Activated CD4-positive, alpha-beta T cell treated with anti-CD3 and anti-CD28 coated beads, Interleukin-2, amount 50 U/mL, for 48 hours (primary cell): ENCODE data around the gene NUDT22.
"Not testable (repeated sequence)": the region's sequence is repeated elsewhere in the genome, so short reads cannot be mapped to it uniquely, and the experiment has no call there.

Experiments used
- DNase-seq, 2 experiments: peaks; one replicate each; pipeline ENCODE4 v3.0.0-alpha.2; 2020

The NUDT22 gene

GRCh38 chr11:64245401-64245796 is 19.3 kb downstream of the NUDT22 start:
- peak in 1 of 2 experiments; percentile 31 for DNase-seq

- peak; percentile 83 to 86 for DNase-seq
Observed at GRCh38 chr11:64245797-64246620, 19.9 kb downstream of the NUDT22 start.

DNA sequence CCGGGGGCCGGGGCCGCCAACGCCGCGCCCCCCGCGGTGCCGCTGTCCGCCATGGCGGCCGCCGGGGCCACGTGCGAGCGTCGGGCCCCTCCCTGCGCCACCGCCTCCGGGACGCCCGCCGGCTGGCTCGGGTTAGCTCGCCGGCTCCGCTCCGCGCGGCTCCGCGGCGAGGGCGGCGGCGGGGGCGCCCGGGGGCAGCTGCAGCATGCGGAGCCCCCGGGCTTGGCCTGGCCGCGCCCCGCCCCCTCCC is 20.5 kb downstream of the NUDT22 start:
- not testable (repeated sequence) for DNase-seq

- peak; percentile 86 to 89 for DNase-seq
Observed at GRCh38 chr11:64246871-64247728, 21.0 kb downstream of the NUDT22 start, which contains the start of gene PPP1R14B. TSS of gene PPP1R14B (minus strand) at chr11:64246943. CDS start at chr11:64246673, 270 bp downstream.

DNA sequence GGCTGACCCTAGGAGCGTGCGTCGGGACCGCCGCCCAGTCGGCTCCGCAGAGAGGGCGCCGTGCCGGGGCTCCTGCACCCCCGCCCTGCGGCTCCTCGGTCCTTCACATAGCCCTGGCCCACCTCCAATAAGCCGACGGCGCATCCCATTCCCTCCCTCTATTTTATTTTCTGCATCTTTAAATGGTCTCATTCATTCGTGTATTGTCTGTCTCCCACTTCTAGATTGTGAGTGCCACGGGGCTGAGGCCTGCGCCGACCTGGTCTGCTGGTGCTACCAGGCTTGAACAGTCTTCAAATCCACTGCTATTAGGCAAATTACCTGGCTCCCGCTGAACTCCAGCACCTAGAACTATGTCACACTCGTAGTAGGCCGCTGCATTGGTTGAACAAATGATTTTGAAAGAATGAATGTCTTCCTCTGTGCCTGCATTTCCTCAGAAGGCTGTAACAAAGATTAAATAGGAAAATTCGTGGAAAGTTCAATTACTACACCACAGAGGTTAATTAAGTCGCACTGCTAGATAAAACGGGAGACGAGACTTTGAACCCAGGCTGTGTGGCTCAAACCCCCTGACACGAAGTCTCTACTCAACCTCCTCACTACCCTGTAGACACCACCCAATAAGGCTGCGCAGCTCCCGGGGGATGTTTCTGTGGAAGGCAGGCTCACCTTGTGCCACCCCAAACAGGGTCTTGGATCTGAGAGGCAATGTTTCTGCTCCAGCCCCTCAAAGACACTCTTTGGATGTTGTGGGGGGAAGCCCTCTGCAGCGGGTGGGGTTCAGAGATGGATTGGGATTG is 21.9 kb downstream of the NUDT22 start:
- no peak for DNase-seq

DNA sequence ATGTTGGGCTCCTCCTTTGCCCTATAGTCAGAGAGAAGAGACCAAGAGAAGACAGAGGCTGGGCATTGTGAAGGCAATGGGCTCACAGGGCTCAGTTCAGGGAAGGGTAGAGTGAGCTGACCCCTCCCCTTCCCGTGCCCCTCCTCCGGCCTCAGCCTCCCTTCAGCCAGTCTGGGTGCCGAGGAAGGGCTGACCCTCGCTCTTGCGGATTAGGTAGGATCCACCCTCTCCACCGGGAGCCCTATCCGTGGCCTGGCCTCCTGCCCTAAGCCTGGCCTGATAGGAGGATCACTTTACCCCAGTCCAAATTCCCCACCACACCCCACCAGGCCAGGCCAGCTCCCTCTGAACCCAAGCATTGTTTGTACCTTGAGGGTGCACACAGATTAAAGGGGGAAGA is 22.5 kb downstream of the NUDT22 start:
- DNase-seq: no peak

DNA sequence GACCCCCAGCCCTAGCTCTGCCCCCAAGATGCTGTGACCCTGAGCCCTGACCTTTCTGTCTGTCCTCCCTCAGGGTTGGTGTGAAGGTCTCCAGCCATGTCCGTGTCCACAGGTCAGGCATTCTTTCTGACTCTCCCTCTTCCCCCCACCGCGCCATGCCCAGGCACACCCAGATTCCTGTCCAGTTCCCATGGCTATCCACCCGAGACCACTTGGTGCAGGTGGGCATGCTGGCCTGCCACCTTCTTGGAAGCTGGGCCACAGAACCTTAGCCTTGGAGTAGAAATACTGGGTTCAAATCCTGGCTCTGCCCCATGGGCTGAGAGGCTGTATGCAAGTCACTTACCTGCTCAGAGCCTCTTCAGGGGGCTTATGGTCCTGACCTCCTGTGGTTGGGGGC is 23.0 kb downstream of the NUDT22 start:
- no peak for DNase-seq

DNA sequence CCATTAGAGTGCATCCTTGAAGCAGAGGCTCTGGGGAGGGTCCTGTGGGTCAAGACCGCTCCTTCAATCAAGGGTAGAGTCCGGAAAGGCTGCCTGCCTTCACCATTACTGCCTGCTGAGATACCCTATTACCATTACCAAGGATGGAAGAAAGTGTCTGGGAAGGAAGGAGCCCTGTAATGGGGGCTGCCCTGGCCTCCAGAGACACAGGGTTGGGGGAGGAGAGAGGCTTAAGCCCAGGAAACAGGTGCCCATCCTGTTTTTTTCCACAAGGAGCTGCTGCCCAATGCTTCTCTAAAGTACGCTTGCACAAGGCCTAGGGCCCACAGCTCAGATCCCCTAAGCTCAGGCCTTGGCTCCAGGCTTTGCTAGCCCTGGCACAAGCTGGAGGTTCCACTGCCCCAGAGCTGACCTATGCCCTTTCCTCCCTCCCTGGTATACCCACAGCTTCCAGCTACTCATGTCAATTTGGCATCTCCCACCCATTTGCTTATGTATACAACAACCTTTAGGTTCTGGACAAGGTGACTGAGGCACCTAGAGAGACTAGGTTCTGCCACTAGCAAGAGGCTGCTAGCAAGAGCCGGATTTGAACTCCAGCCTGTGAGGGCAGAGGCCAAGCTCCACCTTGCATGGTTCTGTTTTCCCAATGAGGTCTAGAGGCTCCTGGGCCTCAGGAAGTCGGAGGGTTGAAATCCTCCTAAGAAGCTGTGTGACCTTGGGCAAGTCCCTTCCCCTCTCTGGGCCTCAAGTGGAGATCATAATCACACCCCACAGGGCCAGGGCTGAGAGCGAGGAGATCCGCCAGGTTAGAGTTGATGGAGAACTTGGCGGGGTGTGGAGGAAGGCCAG is 23.7 kb downstream of the NUDT22 start:
- DNase-seq: peak in 1 of 2 experiments; percentile 15

- DNase-seq: peak in 1 of 2 experiments; percentile 25
Observed at GRCh38 chr11:64250415-64251015, 24.4 kb downstream of the NUDT22 start.

GRCh38 chr11:64251016-64251752 is 25.1 kb downstream of the NUDT22 start, which contains the start of gene PLCB3:
TSS of gene PLCB3 (plus strand) at chr11:64251530. CDS start at chr11:64251650, 120 bp downstream.
- DNase-seq: peak; percentile 57 to 60

DNA sequence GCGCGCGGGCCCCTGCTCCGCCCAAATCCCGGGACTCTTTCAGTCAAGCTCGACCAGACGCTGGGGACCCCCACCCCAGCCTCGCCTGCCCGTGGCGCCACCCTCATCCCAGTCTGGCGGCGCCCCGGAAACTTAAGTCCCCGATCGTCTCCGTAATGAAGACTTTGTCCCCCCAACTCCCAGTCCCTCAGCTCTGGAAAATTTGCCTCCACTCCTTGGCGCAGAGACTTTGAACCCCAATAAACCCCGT is 25.6 kb downstream of the NUDT22 start:
- DNase-seq: peak in 1 of 2 experiments; percentile 11

DNA sequence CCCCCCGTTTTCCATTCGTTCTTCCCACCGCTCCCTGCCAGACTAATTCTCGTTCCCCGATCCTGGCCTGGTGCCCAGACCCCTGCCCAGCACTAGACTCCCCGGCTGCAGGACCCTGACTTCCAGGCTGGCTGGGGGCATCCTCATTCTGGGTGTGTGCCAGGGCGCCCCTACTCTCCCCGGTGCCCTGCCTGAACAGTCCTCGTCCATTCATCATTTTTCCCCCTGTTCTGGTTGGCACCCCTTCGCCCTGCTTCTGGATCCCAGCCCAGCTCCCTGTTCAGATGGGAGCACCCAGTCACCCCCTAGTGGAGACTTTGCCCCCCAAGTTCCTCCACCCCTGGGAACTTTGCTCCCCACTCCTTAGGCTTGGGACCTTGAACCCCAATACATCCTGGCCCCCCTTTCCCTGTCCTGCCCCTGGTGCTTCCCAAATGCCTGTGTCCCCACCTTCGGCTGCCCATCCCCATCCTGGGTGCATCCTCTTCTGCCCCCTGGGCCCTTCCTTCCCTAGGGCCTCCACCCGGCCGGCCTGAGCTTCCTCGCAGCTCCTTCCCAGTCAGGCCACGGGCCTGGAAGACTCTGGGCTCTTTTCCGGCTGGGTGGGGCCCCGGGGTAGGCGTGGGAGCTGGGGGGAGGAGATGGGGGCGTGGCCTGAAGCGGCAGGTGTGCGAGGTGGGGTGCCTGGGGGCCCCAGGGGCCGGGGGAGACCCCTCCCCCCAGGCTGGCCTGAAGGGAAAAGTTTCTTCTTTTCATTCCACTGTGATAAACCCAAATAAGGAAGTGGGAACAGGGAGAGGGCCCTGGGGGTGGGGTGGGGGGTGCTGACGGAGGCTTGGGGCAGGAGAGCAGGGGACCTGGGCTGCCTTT is 26.2 kb downstream of the NUDT22 start:
- DNase-seq: peak; percentile 41 to 51

DNA sequence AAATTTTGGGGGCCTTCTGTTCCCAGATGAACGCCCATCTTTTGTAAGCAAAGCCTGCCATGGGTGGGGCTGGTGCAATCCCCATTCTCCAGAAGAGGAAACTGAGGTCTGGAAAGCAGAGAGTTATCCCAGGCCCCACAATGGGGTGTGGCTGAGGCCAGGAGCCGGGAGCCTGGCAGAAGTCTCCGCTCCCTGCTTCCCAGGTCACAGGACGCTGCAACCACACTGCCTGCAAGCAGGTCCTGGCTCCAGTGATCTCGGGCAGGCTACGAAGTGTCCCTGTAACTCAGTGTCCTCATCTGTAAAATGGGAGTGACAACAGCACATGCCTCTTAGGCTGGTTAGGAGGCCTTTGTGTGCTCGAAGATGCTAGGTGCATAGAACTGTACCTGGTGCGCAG is 27.0 kb downstream of the NUDT22 start:
- DNase-seq: no peak

- DNase-seq: no peak
Observed at GRCh38 chr11:64253481-64253880, 27.4 kb downstream of the NUDT22 start.

DNA sequence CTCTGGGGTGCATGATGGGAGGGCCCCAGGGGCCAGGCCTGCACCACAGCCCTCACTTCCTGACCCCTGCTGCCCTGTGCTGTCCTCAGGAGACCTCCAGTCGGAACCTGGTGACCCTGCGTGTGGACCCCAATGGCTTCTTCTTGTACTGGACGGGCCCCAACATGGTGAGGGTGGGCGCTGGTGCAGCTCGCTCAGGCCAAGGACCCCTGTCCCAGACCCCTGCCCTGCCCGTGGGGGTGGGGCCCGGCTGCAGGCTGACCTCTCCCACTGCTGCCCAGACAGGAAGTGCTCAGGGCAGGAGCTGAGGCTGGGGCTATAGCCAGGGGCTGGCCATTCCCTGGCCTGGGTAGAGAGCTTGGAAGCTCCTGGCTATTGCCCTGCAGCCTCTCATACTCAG is 28.3 kb downstream of the NUDT22 start:
- no peak for DNase-seq

- no peak for DNase-seq
Observed at GRCh38 chr11:64255135-64256128, 29.4 kb downstream of the NUDT22 start.

GRCh38 chr11:64256300-64256699 is 30.2 kb downstream of the NUDT22 start:
- DNase-seq: no peak

DNA sequence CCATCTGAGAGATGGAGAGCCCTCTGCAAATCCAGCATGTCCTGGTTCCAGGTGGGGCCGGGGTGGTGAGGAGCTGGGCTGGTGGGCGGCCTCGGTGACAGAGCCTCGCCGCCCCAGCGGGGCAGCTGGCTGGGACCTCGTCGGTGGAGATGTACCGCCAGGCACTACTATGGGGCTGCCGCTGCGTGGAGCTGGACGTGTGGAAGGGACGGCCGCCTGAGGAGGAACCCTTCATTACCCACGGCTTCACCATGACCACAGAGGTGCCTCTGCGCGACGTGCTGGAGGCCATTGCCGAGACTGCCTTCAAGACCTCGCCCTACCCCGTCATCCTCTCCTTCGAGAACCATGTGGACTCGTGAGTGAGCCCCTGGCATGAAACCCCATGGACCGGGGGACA is 32.3 kb downstream of the NUDT22 start:
- DNase-seq: no peak
